GM19372 (cell line): Measurements from ENCODE around the gene ABCB9.

Experiments used
- ATAC-seq: cut with Tn5 transposase; IDR thresholded peaks from one replicate; pipeline ENCODE4 v1.9.1; 2021; ENCODE audit warnings: mild to moderate bottlenecking, low read depth, moderate library complexity; ENCODE audit not compliant: unreplicated experiment

Gene ABCB9

GRCh38 chr12:122966743-122967550 lies 684 bp upstream of the ABCB9 start:
- no peak for ATAC-seq

GRCh38 chr12:122965321-122965751 lies 927 bp downstream of the ABCB9 start:
- no peak for ATAC-seq

GRCh38 chr12:122964439-122965257 lies 1.6 kb downstream of the ABCB9 start:
- no peak for ATAC-seq

GRCh38 chr12:122963941-122964265 lies 2.4 kb downstream of the ABCB9 start:
- ATAC-seq: no peak

- ATAC-seq: no peak
Measured at GRCh38 chr12:122961531-122962329, 4.5 kb downstream of the ABCB9 start.

- no peak for ATAC-seq
Measured at GRCh38 chr12:122960193-122960569, 6.1 kb downstream of the ABCB9 start.

- ATAC-seq: no peak
Measured at GRCh38 chr12:122959566-122960192, 6.6 kb downstream of the ABCB9 start.

- no peak for ATAC-seq
Measured at GRCh38 chr12:122958198-122958888, 7.9 kb downstream of the ABCB9 start.

GRCh38 chr12:122956035-122956434 lies 10.2 kb downstream of the ABCB9 start:
- no peak for ATAC-seq

GRCh38 chr12:122955156-122955555 lies 11.1 kb downstream of the ABCB9 start:
- ATAC-seq: no peak

- no peak for ATAC-seq
Measured at GRCh38 chr12:122951979-122952892, 14.0 kb downstream of the ABCB9 start.

- no peak for ATAC-seq
Measured at GRCh38 chr12:122951406-122951805, 14.9 kb downstream of the ABCB9 start.

- no peak for ATAC-seq
Measured at GRCh38 chr12:122949816-122950675, 16.2 kb downstream of the ABCB9 start.

- ATAC-seq: no peak
Measured at GRCh38 chr12:122949405-122949804, 16.9 kb downstream of the ABCB9 start.

GRCh38 chr12:122948605-122949004 lies 17.7 kb downstream of the ABCB9 start:
- ATAC-seq: no peak

- no peak for ATAC-seq
Measured at GRCh38 chr12:122947352-122947792, 18.9 kb downstream of the ABCB9 start.

- no peak for ATAC-seq
Measured at GRCh38 chr12:122946690-122947341, 19.4 kb downstream of the ABCB9 start.
